OCI-LY7 (cell line): ENCODE measurements around the gene F7. TPM values are rescaled to one million over a fixed set of nuclear protein-coding genes. Genes with fewer than 3 reads are reported as not detected.
"Not testable (repeated sequence)": the region's sequence is repeated elsewhere in the genome, so short reads cannot be mapped to it uniquely, and the experiment has no call there.

Experiments used
- BruUV-seq: library from RNA; stranded (reverse); fragments of 400-500 nt; replicated peaks from 2 replicates; lab custom pipeline; 2021; lab: Mats Ljungman, UMichigan
- CTCF ChIA-PET: fragments of 300-600 bp; sonication (Branson Sonifier 250); formaldehyde crosslinking; loops from one replicate; lab custom pipeline; 2022; ENCODE audit warnings: antibody characterized with exemption; ENCODE audit not compliant: unreplicated experiment; lab: Charles Lee
- POLR2A ChIA-PET: fragments of 300-600 bp; sonication (Branson Sonifier 250); formaldehyde crosslinking; loops from one replicate; lab custom pipeline; 2022; ENCODE audit warnings: antibody characterized with exemption; lab: Charles Lee
- DNase-seq: peaks from one replicate; pipeline ENCODE4 v3.0.0-alpha.2; 2015; ENCODE audit warnings: low spot score
- H2AFZ ChIP-seq: fragments of 200-600 bp; sonication (generic), shearing (Covaris generic); 2 replicates; pipeline ENCODE4 v1.6.1; 2014; ENCODE audit warnings: mild to moderate bottlenecking, antibody characterized with exemption, low read length, moderate library complexity
- H3K27ac ChIP-seq: fragments of 200-600 bp; sonication (generic); 2 replicates; pipeline ENCODE4 v1.5.1; 2014; ENCODE audit warnings: mixed run types, low read depth, mild to moderate bottlenecking, moderate library complexity, low read length, inconsistent platforms; ENCODE audit not compliant: poor library complexity, severe bottlenecking
- H3K36me3 ChIP-seq: fragments of 200-600 bp; sonication (generic); 2 replicates; pipeline ENCODE4 v1.6.1; 2014; ENCODE audit warnings: mild to moderate bottlenecking, antibody characterized with exemption, low read length, moderate library complexity, mixed read lengths; ENCODE audit not compliant: insufficient read depth
- H3K4me1 ChIP-seq: fragments of 200-600 bp; sonication (generic); 2 replicates; pipeline ENCODE4 v1.5.1; 2014; ENCODE audit warnings: mild to moderate bottlenecking, low read length; ENCODE audit not compliant: insufficient read depth, poor library complexity, severe bottlenecking
- H3K4me2 ChIP-seq: fragments of 200-600 bp; sonication (generic); 2 replicates; pipeline ENCODE4 v1.6.1; 2014; ENCODE audit warnings: mild to moderate bottlenecking, low read length
- H3K4me3 ChIP-seq: fragments of 200-600 bp; sonication (generic); 2 replicates; pipeline ENCODE4 v1.5.1; 2014; ENCODE audit warnings: mild to moderate bottlenecking, low read depth, low read length; ENCODE audit not compliant: poor library complexity, severe bottlenecking
- H3K79me2 ChIP-seq: fragments of 200-600 bp; sonication (generic); 2 replicates; pipeline ENCODE4 v1.6.1; 2016; ENCODE audit warnings: low read depth, mild to moderate bottlenecking, low read length, moderate library complexity, mixed read lengths; ENCODE audit not compliant: insufficient read depth
- H3K9me2 ChIP-seq: fragments of 200-600 bp; sonication (generic); 2 replicates; pipeline ENCODE4 v1.6.1; 2016; ENCODE audit warnings: mild to moderate bottlenecking, low read length, mixed read lengths; ENCODE audit not compliant: insufficient read depth
- H3K9me3 ChIP-seq: fragments of 200-600 bp; sonication (generic); 2 replicates; pipeline ENCODE4 v1.6.1; 2014; ENCODE audit warnings: mild to moderate bottlenecking, mixed run types, low read length, mixed read lengths
- H4K20me1 ChIP-seq: fragments of 200-600 bp; sonication (generic); 2 replicates; pipeline ENCODE4 v1.6.1; 2014; ENCODE audit warnings: mild to moderate bottlenecking, antibody characterized with exemption, low read length, moderate library complexity, mixed read lengths; ENCODE audit not compliant: insufficient read depth
- EZH2phosphoT487 ChIP-seq: fragments of 200-600 bp; sonication (generic); IDR thresholded peaks from 2 replicates; pipeline ENCODE4 v1.6.1; 2018; ENCODE audit warnings: low read depth, borderline replicate concordance, mild to moderate bottlenecking, mixed run types, antibody characterized with exemption, low read length, moderate library complexity, mixed read lengths
- intact Hi-C: fragments of 100-400 bp; cut with micrococcal nuclease; formaldehyde crosslinking; loops from one replicate; pipeline ENCODE4 v1.10.0; 2022; ENCODE audit not compliant: unreplicated experiment
- total RNA-seq, 2 experiments: library from RNA; depleted of rRNA in 1 of 2; stranded (reverse); fragments of >200 nt in 1 of 2; shearing (Covaris generic) in 1 of 2; gene quantifications; 2 replicates each; pipeline ENCODE4 v1.2.3, GENCODE V29; 2014 to 2022
- TF ChIP-seq, protein P1 (sequence below): fragments of 200-600 bp; sonication (generic); conservative IDR thresholded peaks from 2 replicates; pipeline ENCODE4 v1.5.1; 2014; ENCODE audit warnings: mild to moderate bottlenecking, antibody characterized with exemption, low read length, moderate library complexity, mixed read lengths

F7 gene
- total RNA-seq, 2 experiments from 2014 or later: not detected

GRCh38 chr13:113110852-113111315, 5.3 kb downstream of the F7 start:
- Histone ChIP-seq H3K9me3 (no peaks in the 10 kb centered on the region), H3K36me3 (no peaks in the 10 kb centered on the region), H4K20me1 (no peaks in the 10 kb centered on the region), H3K4me3 (no peak overlapping the region), H3K79me2 (no peaks in the 10 kb centered on the region), H3K4me2 (no peak overlapping the region), H2AFZ (no peak overlapping the region), H3K9me2 (no peaks in the 10 kb centered on the region), H3K27ac (no peak overlapping the region), H3K4me1 (no peaks in the 10 kb centered on the region)
- no peak for DNase-seq
- intact Hi-C loops: no loop called here
- TF ChIP-seq, protein P1, sequence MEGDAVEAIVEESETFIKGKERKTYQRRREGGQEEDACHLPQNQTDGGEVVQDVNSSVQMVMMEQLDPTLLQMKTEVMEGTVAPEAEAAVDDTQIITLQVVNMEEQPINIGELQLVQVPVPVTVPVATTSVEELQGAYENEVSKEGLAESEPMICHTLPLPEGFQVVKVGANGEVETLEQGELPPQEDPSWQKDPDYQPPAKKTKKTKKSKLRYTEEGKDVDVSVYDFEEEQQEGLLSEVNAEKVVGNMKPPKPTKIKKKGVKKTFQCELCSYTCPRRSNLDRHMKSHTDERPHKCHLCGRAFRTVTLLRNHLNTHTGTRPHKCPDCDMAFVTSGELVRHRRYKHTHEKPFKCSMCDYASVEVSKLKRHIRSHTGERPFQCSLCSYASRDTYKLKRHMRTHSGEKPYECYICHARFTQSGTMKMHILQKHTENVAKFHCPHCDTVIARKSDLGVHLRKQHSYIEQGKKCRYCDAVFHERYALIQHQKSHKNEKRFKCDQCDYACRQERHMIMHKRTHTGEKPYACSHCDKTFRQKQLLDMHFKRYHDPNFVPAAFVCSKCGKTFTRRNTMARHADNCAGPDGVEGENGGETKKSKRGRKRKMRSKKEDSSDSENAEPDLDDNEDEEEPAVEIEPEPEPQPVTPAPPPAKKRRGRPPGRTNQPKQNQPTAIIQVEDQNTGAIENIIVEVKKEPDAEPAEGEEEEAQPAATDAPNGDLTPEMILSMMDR: no peak
- no peak for TF ChIP-seq EZH2phosphoT487
- no TSS peak for BruUV-seq
- ChIA-PET CTCF (no interaction called here), POLR2A (no interaction called here)

DNA sequence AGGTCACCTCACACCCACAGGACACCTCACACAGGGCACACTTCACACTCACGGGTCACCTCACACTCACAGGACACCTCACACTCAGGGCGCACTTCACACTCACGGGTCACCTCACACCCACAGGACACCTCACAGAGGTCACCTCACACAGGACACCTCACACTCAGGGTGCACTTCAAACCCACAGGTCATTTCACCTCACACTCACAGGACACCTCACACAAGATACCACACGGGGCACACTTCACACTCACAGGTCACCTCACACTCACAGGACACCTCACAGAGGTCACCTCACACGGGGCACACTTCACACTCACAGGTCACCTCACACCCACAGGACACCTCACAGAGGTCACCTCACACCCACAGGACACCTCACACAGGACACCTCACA, 6.2 kb downstream of the F7 start:
- H3K79me2 ChIP-seq, H3K4me2 ChIP-seq, H4K20me1 ChIP-seq, POLR2A ChIA-PET, H3K36me3 ChIP-seq, CTCF ChIA-PET, H3K27ac ChIP-seq, H3K9me3 ChIP-seq, DNase-seq, H2AFZ ChIP-seq, BruUV-seq, H3K4me3 ChIP-seq, H3K9me2 ChIP-seq, H3K4me1 ChIP-seq, intact Hi-C loops: not testable (repeated sequence)

- H3K9me2 ChIP-seq, H4K20me1 ChIP-seq, DNase-seq, H3K27ac ChIP-seq, H3K4me2 ChIP-seq, H3K4me3 ChIP-seq, BruUV-seq, H3K4me1 ChIP-seq, POLR2A ChIA-PET, H3K9me3 ChIP-seq, H2AFZ ChIP-seq, CTCF ChIA-PET, H3K36me3 ChIP-seq, H3K79me2 ChIP-seq, intact Hi-C loops: not testable (repeated sequence)
These were observed 6.9 kb downstream of the F7 start for GRCh38 chr13:113112475-113112874.
